ENCODE results near the gene PDX1.

- TF ChIP-seq CTCF (IDR thresholded peaks at IDR 0.05) (no peak), POLR2A (IDR thresholded peaks at IDR 0.05) (no peak)
These were observed 15.1 kb upstream of the PDX1 start for GRCh38 chr13:27904719-27905118.
